ENCODE measurements around the gene NREP.

The NREP gene

GRCh38 chr5:111776913-111777781 lies 20.2 kb upstream of the NREP start:
- Histone ChIP-seq H3K9me3 (ENCODE audit: severe bottlenecking) (no peaks in the 10 kb centered on the region), H3K27ac (ENCODE audit: poor library complexity, severe bottlenecking) (no peak overlapping the region), H3K27me3 (ENCODE audit: insufficient read depth, poor library complexity, severe bottlenecking) (no peaks in the 10 kb centered on the region), H3K36me3 (ENCODE audit: low read depth) (no peaks in the 10 kb centered on the region), H3K4me3 (ENCODE audit: severe bottlenecking) (no peak overlapping the region), H3K4me1 (ENCODE audit: insufficient read depth, poor library complexity, severe bottlenecking) (peaks cover 21% of the 10 kb centered on the region)
- DNase-seq (ENCODE audit: low spot score): no peak
- no peak for TF ChIP-seq CTCF (IDR thresholded peaks at IDR 0.05; ENCODE audit: poor library complexity, severe bottlenecking)
- ATAC-seq (ENCODE audit: low read depth): no peak

- H3K36me3 ChIP-seq (ENCODE audit: low read depth): no peaks in the 10 kb centered on the region
- no peaks in the 10 kb centered on the region for H3K9me3 ChIP-seq (ENCODE audit: severe bottlenecking)
- H3K4me3 ChIP-seq (ENCODE audit: severe bottlenecking): no peak overlapping the region
- no peaks in the 10 kb centered on the region for H3K27me3 ChIP-seq (ENCODE audit: insufficient read depth, poor library complexity, severe bottlenecking)
- ATAC-seq (ENCODE audit: low read depth) (no peak), DNase-seq (ENCODE audit: low spot score) (no peak)
- no peak overlapping the region for H3K27ac ChIP-seq (ENCODE audit: poor library complexity, severe bottlenecking)
- no peak for TF ChIP-seq CTCF (IDR thresholded peaks at IDR 0.05; ENCODE audit: poor library complexity, severe bottlenecking)
- H3K4me1 ChIP-seq (ENCODE audit: insufficient read depth, poor library complexity, severe bottlenecking): peaks cover 13% of the 10 kb centered on the region
Measured at GRCh38 chr5:111775224-111775623, 18.2 kb upstream of the NREP start.

- Histone ChIP-seq H3K4me3 (ENCODE audit: severe bottlenecking) (no peak overlapping the region), H3K27ac (ENCODE audit: poor library complexity, severe bottlenecking) (peak overlapping the region; percentile 2), H3K27me3 (ENCODE audit: insufficient read depth, poor library complexity, severe bottlenecking) (no peaks in the 10 kb centered on the region), H3K9me3 (ENCODE audit: severe bottlenecking) (no peaks in the 10 kb centered on the region), H3K4me1 (ENCODE audit: insufficient read depth, poor library complexity, severe bottlenecking) (peaks cover 13% of the 10 kb centered on the region), H3K36me3 (ENCODE audit: low read depth) (no peaks in the 10 kb centered on the region)
- no peak for TF ChIP-seq CTCF (IDR thresholded peaks at IDR 0.05; ENCODE audit: poor library complexity, severe bottlenecking)
- DNase-seq (ENCODE audit: low spot score) (no peak), ATAC-seq (ENCODE audit: low read depth) (peak; percentile 81)
Measured at GRCh38 chr5:111774525-111774924, 17.5 kb upstream of the NREP start.

GRCh38 chr5:111772456-111773122 lies 15.6 kb upstream of the NREP start:
- H3K4me1 ChIP-seq (ENCODE audit: insufficient read depth, poor library complexity, severe bottlenecking): peaks cover 13% of the 10 kb centered on the region
- no peaks in the 10 kb centered on the region for H3K9me3 ChIP-seq (ENCODE audit: severe bottlenecking)
- H3K27me3 ChIP-seq (ENCODE audit: insufficient read depth, poor library complexity, severe bottlenecking): no peaks in the 10 kb centered on the region
- DNase-seq (ENCODE audit: low spot score) (no peak), ATAC-seq (ENCODE audit: low read depth) (no peak)
- no peak overlapping the region for H3K4me3 ChIP-seq (ENCODE audit: severe bottlenecking)
- H3K36me3 ChIP-seq (ENCODE audit: low read depth): no peaks in the 10 kb centered on the region
- no peak overlapping the region for H3K27ac ChIP-seq (ENCODE audit: poor library complexity, severe bottlenecking)
- TF ChIP-seq CTCF (IDR thresholded peaks at IDR 0.05; ENCODE audit: poor library complexity, severe bottlenecking): no peak
